Pancreas (tissue), 10 donors: ENCODE data around the gene LYPD1. TPM values are rescaled to one million over a fixed set of nuclear protein-coding genes. Genes with fewer than 3 reads are reported as not detected.

Experiments
- ATAC-seq, 4 donors: fragments of 200-7000 bp; cut with Tn5 transposase; one replicate each; pipeline versions ENCODE4 v1.8.0 to v1.9.1; 2020; ENCODE audit warnings: mild to moderate bottlenecking in 4 of 4, moderate library complexity in 4 of 4
- DNase-seq, 6 donors: peaks; one replicate each; pipeline ENCODE4 v3.0.0-alpha.2; 2020
- FAIRE-seq: peaks from 2 replicates; lab custom pipeline; 2012; peaks lifted over from hg19 to GRCh38; lab: Jason Lieb, UNC
- H3K27ac ChIP-seq, 4 donors: fragments of 200-600 bp; sonication (generic); 1 replicate in 3 of 4; 2 replicates in 1 of 4; pipeline versions ENCODE4 v1.5.0 to v1.8.0; 2020
- H3K27me3 ChIP-seq, 4 donors: fragments of 200-600 bp; one replicate each; pipeline ENCODE4 v1.8.0; 2021
- H3K36me3 ChIP-seq, 3 donors: fragments of 200-600 bp; sonication (generic) in 1 of 3; one replicate each; pipeline versions ENCODE4 v1.5.0 to v1.8.0; 2020 to 2021
- H3K4me1 ChIP-seq, 3 donors: fragments of 200-600 bp; one replicate each; pipeline ENCODE4 v1.8.0; 2021
- H3K4me3 ChIP-seq, 4 donors: fragments of 200-600 bp; sonication (generic) in 2 of 4; one replicate each; pipeline versions ENCODE4 v1.5.0 to v1.8.0; 2020 to 2021
- H3K9me3 ChIP-seq, 4 donors: fragments of 200-600 bp; one replicate each; pipeline ENCODE4 v1.8.0; 2021
- WGBS, 2 donors: extraction: QIAGEN DNeasy Blood & Tissue Kit; methylation state at CpG; one replicate each; pipeline ENCODE4 v1.1.7; 2013; 5-methylcytosine and 5-hydroxymethylcytosine counted together
- intact Hi-C, 3 donors: fragments of 100-400 bp; cut with DNase I; formaldehyde crosslinking; loops; one replicate each; pipeline versions ENCODE4 v1.11.1 to v1.14.2; 2022
- polyA plus RNA-seq, 2 donors: library from polyadenylated mRNA; stranded (reverse); fragments of 200-250 nt; gene quantifications; one replicate each; pipeline ENCODE4 v1.2.3, GENCODE V29; 2013
- total RNA-seq, 6 donors: library from RNA; stranded (reverse); fragmentation: NEBNext Ultra II Directional in 4 of 6; extraction: Animal tissue kit (Norgen Biotek cat#: 25700) in 4 of 6; gene quantifications; one replicate each; pipeline versions ENCODE4 v1.2.1 to v1.2.4, GENCODE V29; 2021 to 2023
- TF ChIP-seq, protein P1 (sequence below), 4 donors: fragments of 200-600 bp; sonication (generic) in 3 of 4; IDR thresholded peaks; one replicate each; pipeline versions ENCODE4 v1.5.0 to v1.8.0; 2021; ENCODE audit warnings: antibody characterized with exemption in 4 of 4
- donor health status: healthy with polysubstance abuse.
- donor health status: DM: no; HTN: no; CAD: no; lungs with moderate emphysema.
- donor health status: DM: no; HTN: no; CAD: no.
- donor health status: control.
- donor health status: control.
- donor health status: Bipolar disorder and iron deficiency.
- donor health status: DM: yes; HTN: yes; CAD: no.
- donor health status: DM: no; HTN: no; CAD: no.
- donor health status: DM: no; HTN: no; CAD: no.
- donor health status: DM: yes; HTN: yes; CAD: no.

The LYPD1 gene
- total and polyA plus RNA-seq, 8 donors, result 1.1 to 20.5 (median 4.1) TPM

DNA sequence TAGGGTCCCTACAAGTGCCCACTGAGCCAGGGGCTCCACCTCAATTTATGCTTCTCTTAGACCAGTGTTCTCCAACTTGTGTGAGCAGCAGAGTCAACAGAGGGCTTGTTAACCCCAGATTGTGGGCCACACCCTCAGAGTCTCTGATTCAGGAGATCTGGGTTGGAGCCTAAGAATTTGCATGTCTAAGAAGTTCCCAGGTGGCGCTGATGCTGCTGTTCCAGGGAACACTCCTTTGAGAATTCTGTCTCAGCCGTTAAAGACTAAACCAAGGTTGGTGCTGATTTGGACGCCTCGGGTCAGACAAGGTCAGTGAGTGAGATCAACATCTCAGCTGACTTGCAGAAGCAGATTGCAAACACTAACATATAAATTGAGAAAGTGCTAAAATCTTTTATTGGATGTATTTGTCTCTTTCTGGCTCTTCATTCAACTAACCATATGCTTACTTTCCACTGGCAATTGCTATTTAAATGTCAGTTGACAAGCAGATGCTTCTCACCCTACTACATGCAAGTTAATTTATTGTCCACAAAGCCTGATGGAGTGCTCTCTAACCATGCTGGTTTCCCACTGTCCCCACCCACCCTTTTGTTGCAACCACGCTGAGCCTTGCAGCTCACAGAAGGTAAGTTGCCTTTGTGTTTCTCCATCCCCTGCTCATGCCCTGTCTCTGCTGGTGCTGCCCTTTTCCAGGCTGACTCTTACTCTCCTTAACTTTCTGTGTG lies 31.5 kb downstream of the LYPD1 start:
- Histone ChIP-seq H3K4me1 (no peaks in the 10 kb centered on the region), H3K9me3 (no peaks in the 10 kb centered on the region), H3K27me3 (no peaks in the 10 kb centered on the region), H3K27ac (no peak overlapping the region), H3K36me3 (no peaks in the 10 kb centered on the region), H3K4me3 (no peak overlapping the region)
- no peak for ATAC-seq
- DNase-seq, result no peak
- intact Hi-C loops, result no loop called here
- TF ChIP-seq, protein P1, sequence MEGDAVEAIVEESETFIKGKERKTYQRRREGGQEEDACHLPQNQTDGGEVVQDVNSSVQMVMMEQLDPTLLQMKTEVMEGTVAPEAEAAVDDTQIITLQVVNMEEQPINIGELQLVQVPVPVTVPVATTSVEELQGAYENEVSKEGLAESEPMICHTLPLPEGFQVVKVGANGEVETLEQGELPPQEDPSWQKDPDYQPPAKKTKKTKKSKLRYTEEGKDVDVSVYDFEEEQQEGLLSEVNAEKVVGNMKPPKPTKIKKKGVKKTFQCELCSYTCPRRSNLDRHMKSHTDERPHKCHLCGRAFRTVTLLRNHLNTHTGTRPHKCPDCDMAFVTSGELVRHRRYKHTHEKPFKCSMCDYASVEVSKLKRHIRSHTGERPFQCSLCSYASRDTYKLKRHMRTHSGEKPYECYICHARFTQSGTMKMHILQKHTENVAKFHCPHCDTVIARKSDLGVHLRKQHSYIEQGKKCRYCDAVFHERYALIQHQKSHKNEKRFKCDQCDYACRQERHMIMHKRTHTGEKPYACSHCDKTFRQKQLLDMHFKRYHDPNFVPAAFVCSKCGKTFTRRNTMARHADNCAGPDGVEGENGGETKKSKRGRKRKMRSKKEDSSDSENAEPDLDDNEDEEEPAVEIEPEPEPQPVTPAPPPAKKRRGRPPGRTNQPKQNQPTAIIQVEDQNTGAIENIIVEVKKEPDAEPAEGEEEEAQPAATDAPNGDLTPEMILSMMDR (IDR thresholded peaks at IDR 0.05), result no peak
- WGBS, 2 donors, result 73 to 77% methylated on average over 5 of the region's 5 CpGs
- no peak for FAIRE-seq

DNA sequence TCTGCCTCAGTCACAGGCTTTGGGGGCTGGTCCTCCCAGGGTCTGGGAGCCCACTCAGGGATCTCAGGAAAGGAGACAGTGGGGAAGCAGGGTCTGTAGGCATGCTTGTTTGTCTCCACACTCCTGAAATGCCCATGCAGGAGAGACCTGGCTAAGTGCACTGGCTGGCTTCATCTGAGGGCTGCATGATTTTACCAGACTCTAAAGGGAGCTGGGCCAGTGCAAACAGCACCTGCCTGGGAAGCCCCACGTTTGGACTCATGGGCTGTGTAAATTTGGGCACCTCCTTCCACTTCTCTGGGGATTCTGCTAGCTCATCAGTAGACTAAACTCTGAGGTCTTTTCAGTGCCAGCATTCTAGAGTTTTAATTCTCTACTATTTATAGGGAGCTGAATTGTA lies 33.7 kb downstream of the LYPD1 start:
- intact Hi-C loops, result no loop called here
- H3K27me3 ChIP-seq, result no peaks in the 10 kb centered on the region
- no peak overlapping the region for H3K4me3 ChIP-seq
- FAIRE-seq, result no peak
- no peaks in the 10 kb centered on the region for H3K36me3 ChIP-seq
- TF ChIP-seq, protein P1 (IDR thresholded peaks at IDR 0.05), result no peak
- H3K27ac ChIP-seq, result no peak overlapping the region
- H3K9me3 ChIP-seq, result no peaks in the 10 kb centered on the region
- 21 to 24% methylated on average over 1 of the region's 1 CpG for WGBS, 2 donors
- DNase-seq, result no peak
- ATAC-seq, result no peak
- H3K4me1 ChIP-seq, result peaks cover 12 to 15% (median 13%) of the 10 kb centered on the region in 3 donors

DNA sequence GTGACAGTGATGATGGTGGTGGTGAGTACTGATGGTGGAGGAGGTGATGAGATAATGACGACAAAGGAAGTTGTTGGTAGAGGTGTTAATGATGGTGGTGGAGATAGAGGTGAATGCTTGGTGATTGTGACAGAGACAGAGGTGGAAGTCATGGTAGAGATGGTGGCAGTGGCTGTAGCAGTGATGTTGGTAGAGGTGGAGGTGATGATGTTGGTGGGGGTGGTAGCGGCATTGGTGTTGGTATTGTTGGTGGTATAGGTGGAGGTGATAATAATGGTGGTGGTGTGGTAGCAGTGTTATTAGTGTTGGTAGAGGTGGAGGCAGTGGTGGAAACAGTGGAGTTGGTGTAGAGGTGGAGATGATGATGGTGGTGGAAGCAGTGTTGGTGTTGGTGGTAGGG lies 36.4 kb downstream of the LYPD1 start:
- H3K27me3 ChIP-seq, result no peaks in the 10 kb centered on the region
- H3K4me1 ChIP-seq, result peaks cover 14 to 17% (median 15%) of the 10 kb centered on the region in 3 donors
- DNase-seq, result no peak
- no peak for ATAC-seq
- no peak for FAIRE-seq
- 97 to 98% methylated on average over 2 of the region's 2 CpGs for WGBS, 2 donors
- no peak overlapping the region for H3K4me3 ChIP-seq
- no peak overlapping the region for H3K27ac ChIP-seq
- H3K9me3 ChIP-seq, result no peaks in the 10 kb centered on the region
- no peaks in the 10 kb centered on the region for H3K36me3 ChIP-seq
- intact Hi-C loops, result no loop called here
- TF ChIP-seq, protein P1 (IDR thresholded peaks at IDR 0.05), result no peak

- Histone ChIP-seq H3K4me3 (no peak overlapping the region), H3K36me3 (no peaks in the 10 kb centered on the region), H3K27me3 (no peaks in the 10 kb centered on the region), H3K27ac (peak overlapping the region in 2 of 4 donors; percentile 31 to 45), H3K9me3 (no peaks in the 10 kb centered on the region), H3K4me1 (peaks cover 14 to 23% (median 15%) of the 10 kb centered on the region in 3 donors)
- intact Hi-C loops, result no loop called here
- FAIRE-seq (no peak), DNase-seq (no peak), ATAC-seq (peak; percentile 40 to 82 (median 73))
- 42 to 44% methylated on average over 6 of the region's 6 CpGs for WGBS, 2 donors
- TF ChIP-seq, protein P1 (IDR thresholded peaks at IDR 0.05), result no peak
Observed at GRCh38 chr2:132632000-132632649, 37.9 kb downstream of the LYPD1 start.

GRCh38 chr2:132627536-132627935 lies 42.5 kb downstream of the LYPD1 start:
- no peak for FAIRE-seq

More at GRCh38 chr2:132627536-132627935, 42.5 kb downstream of the LYPD1 start:
- ATAC-seq (peak in 1 of 4 donors; percentile 29), DNase-seq (no peak)
- Histone ChIP-seq H3K4me1 (peaks cover 12 to 24% (median 12%) of the 10 kb centered on the region in 3 donors), H3K9me3 (no peaks in the 10 kb centered on the region), H3K27ac (no peak overlapping the region), H3K27me3 (no peaks in the 10 kb centered on the region), H3K36me3 (no peaks in the 10 kb centered on the region), H3K4me3 (no peak overlapping the region)
- intact Hi-C loops, result no loop called here
- TF ChIP-seq, protein P1 (IDR thresholded peaks at IDR 0.05), result no peak
- 54 to 69% methylated on average over 3 of the region's 3 CpGs for WGBS, 2 donors
